SK-N-SH (cell line): Measurements from ENCODE around the gene COMT. TPM values are rescaled to one million over a fixed set of nuclear protein-coding genes. Genes with fewer than 3 reads are reported as not detected.

ENCODE experiments used
- CTCF ChIA-PET: fragments of 300-600, 350-600 bp; formaldehyde crosslinking; extraction: SDS; loops from one replicate; lab custom pipeline; 2021; lab: Yijun Ruan, JAX
- POLR2A ChIA-PET: fragments of 350-600 bp; sonication (Branson Sonifier 250); formaldehyde crosslinking; extraction: SDS; loops from one replicate; lab custom pipeline; 2020; ENCODE audit warnings: antibody characterized with exemption, inconsistent platforms; lab: Yijun Ruan, JAX
- DNase-seq: peaks from one replicate; pipeline ENCODE4 v3.0.0; 2012
- H2AFZ ChIP-seq: fragments of 200-600 bp; sonication (generic); 2 replicates; pipeline ENCODE4 v1.8.1; 2016; ENCODE audit warnings: antibody characterized with exemption, mild to moderate bottlenecking, low read depth
- H3F3A ChIP-seq: fragments of 200-600 bp; sonication (generic); replicated peaks from 2 replicates; pipeline ENCODE3; 2016; ENCODE audit warnings: antibody characterized with exemption, mild to moderate bottlenecking; ENCODE audit not compliant: insufficient read depth
- H3K27ac ChIP-seq, 2 experiments: fragments of 200-500 bp in 1 of 2; fragments of 200-600 bp in 1 of 2; sonication (Bioruptor generic) in 1 of 2; sonication (generic), shearing (Covaris generic) in 1 of 2; 2 replicates each; pipeline versions ENCODE4 v1.5.1 to v1.6.1; 2014 to 2016; ENCODE audit warnings: low read depth in 2 of 2, inconsistent platforms in 1 of 2, low read length in 1 of 2, mild to moderate bottlenecking in 1 of 2, mixed read lengths in 1 of 2
- H3K27me3 ChIP-seq: fragments of 200-600 bp; sonication (generic), shearing (Covaris generic); 2 replicates; pipeline ENCODE4 v1.6.1; 2016; ENCODE audit warnings: mixed run types; ENCODE audit not compliant: insufficient read depth
- H3K36me3 ChIP-seq, 2 experiments: fragments of 200-500 bp in 1 of 2; fragments of 200-600 bp in 1 of 2; sonication (Bioruptor generic) in 1 of 2; sonication (generic) in 1 of 2; replicated peaks in 1 of 2; 2 replicates each; pipeline versions ENCODE3 to v1.5.1; 2014 to 2016; ENCODE audit warnings: low read length in 1 of 2, mild to moderate bottlenecking in 1 of 2; ENCODE audit not compliant: insufficient read depth in 2 of 2, control insufficient read depth in 1 of 2
- H3K4me1 ChIP-seq, 2 experiments: fragments of 200-500 bp in 1 of 2; fragments of 200-600 bp in 1 of 2; sonication (Bioruptor generic) in 1 of 2; sonication (generic), shearing (Covaris generic) in 1 of 2; 2 replicates each; pipeline versions ENCODE4 v1.5.1 to v1.6.1; 2014 to 2016; ENCODE audit warnings: low read depth in 1 of 2, low read length in 1 of 2, mixed run types in 1 of 2; ENCODE audit not compliant: insufficient read depth in 2 of 2, control insufficient read depth in 1 of 2
- H3K4me2 ChIP-seq: fragments of 200-600 bp; sonication (generic), shearing (Covaris generic); 2 replicates; pipeline ENCODE4 v1.6.1; 2017; ENCODE audit warnings: mixed run types
- H3K4me3 ChIP-seq, 2 experiments: fragments of 200-500 bp in 1 of 2; fragments of 200-600 bp in 1 of 2; sonication (Bioruptor generic) in 1 of 2; sonication (generic), shearing (Covaris generic) in 1 of 2; 2 replicates each; pipeline versions ENCODE4 v1.5.1 to v1.8.1; 2014 to 2016; ENCODE audit warnings: low read depth in 2 of 2, inconsistent platforms in 1 of 2, low read length in 1 of 2, mild to moderate bottlenecking in 1 of 2, mixed read lengths in 1 of 2, moderate library complexity in 1 of 2
- H3K79me2 ChIP-seq: fragments of 200-600 bp; sonication (generic); 2 replicates; pipeline ENCODE4 v1.8.1; 2017; ENCODE audit warnings: mild to moderate bottlenecking; ENCODE audit not compliant: insufficient read depth
- H3K9ac ChIP-seq: fragments of 200-600 bp; sonication (generic); 2 replicates; pipeline ENCODE4 v1.6.1; 2017; ENCODE audit warnings: mixed run types
- H3K9me2 ChIP-seq: fragments of 200-600 bp; sonication (generic); 2 replicates; pipeline ENCODE4 v1.6.1; 2017; ENCODE audit warnings: mixed run types
- H3K9me3 ChIP-seq: fragments of 200-600 bp; sonication (generic); 2 replicates; pipeline ENCODE4 v1.6.1; 2017; ENCODE audit warnings: mixed run types, mild to moderate bottlenecking, moderate library complexity
- H4K20me1 ChIP-seq: fragments of 200-600 bp; sonication (generic); 2 replicates; pipeline ENCODE4 v1.6.1; 2017; ENCODE audit warnings: mild to moderate bottlenecking, mixed run types; ENCODE audit not compliant: insufficient read depth
- EP300 ChIP-seq, 2 experiments: IDR thresholded peaks; 2 replicates each; pipeline versions ENCODE4 v1.4.0 to v1.6.1; 2012; ENCODE audit warnings: borderline replicate concordance in 1 of 2, low read depth in 1 of 2, low read length in 1 of 2
- EZH2phosphoT487 ChIP-seq: fragments of 200-600 bp; sonication (generic); IDR thresholded peaks from 2 replicates; pipeline ENCODE4 v1.6.1; 2017; ENCODE audit warnings: low read depth, mixed run types, mild to moderate bottlenecking, antibody characterized with exemption, moderate library complexity, borderline replicate concordance
- FOXJ3 ChIP-seq: sonication (generic); formaldehyde crosslinking; IDR thresholded peaks from 2 replicates; pipeline ENCODE4 v1.5.1; 2020; ENCODE audit warnings: mild to moderate bottlenecking, missing genetic modification reagents
- FOXM1 ChIP-seq: IDR thresholded peaks from 2 replicates; pipeline ENCODE4 v1.4.0; 2012; ENCODE audit warnings: low read depth, mild to moderate bottlenecking
- GABPA ChIP-seq: IDR thresholded peaks from 2 replicates; pipeline ENCODE4 v1.4.0; 2012; ENCODE audit warnings: low read depth, mild to moderate bottlenecking
- JUND ChIP-seq: IDR thresholded peaks from 2 replicates; pipeline ENCODE4 v1.4.0; 2012
- MXI1 ChIP-seq: IDR thresholded peaks from 2 replicates; pipeline ENCODE4 v1.6.1; 2012; ENCODE audit warnings: mild to moderate bottlenecking, low read depth, low read length, improper control_type of control experiment
- NFIC ChIP-seq: IDR thresholded peaks from 2 replicates; pipeline ENCODE4 v1.4.0; 2012; ENCODE audit warnings: borderline replicate concordance
- RCOR1 ChIP-seq: fragments of 150-350 bp; IDR thresholded peaks from 2 replicates; pipeline ENCODE4 v1.6.1; 2017; ENCODE audit warnings: antibody characterized with exemption, low read length
- RFX5 ChIP-seq: IDR thresholded peaks from 2 replicates; pipeline ENCODE4 v1.6.1; 2012; ENCODE audit warnings: mild to moderate bottlenecking, improper control_type of control experiment, low read length
- RXRA ChIP-seq: IDR thresholded peaks from 2 replicates; pipeline ENCODE4 v1.4.0; 2012; ENCODE audit warnings: low read depth, mild to moderate bottlenecking, borderline replicate concordance
- SMC3 ChIP-seq: IDR thresholded peaks from 2 replicates; pipeline ENCODE4 v1.6.1; 2012; ENCODE audit warnings: low read depth, low read length, improper control_type of control experiment
- TAF1 ChIP-seq: IDR thresholded peaks from 2 replicates; pipeline ENCODE4 v1.6.1; 2012; ENCODE audit warnings: low read depth, mild to moderate bottlenecking, low read length, moderate library complexity, borderline replicate concordance
- TCF12 ChIP-seq: IDR thresholded peaks from 2 replicates; pipeline ENCODE4 v1.4.0; 2012
- TEAD4 ChIP-seq: IDR thresholded peaks from 2 replicates; pipeline ENCODE4 v1.4.0; 2012; ENCODE audit warnings: mild to moderate bottlenecking, borderline replicate concordance; ENCODE audit not compliant: insufficient read depth
- WGBS: methylation state at CpG from one replicate; pipeline ENCODE4 v1.1.6; 2017; ENCODE audit warnings: low lambda C conversion rate; 5-methylcytosine and 5-hydroxymethylcytosine counted together
- polyA plus RNA-seq, 3 experiments: library from polyadenylated mRNA; depleted of rRNA; stranded (reverse); fragments of >200 nt; gene quantifications; 2 replicates each; pipeline ENCODE4 v1.2.3, GENCODE V29; 2012
- TF ChIP-seq, protein P1 (sequence below): IDR thresholded peaks from 2 replicates; pipeline ENCODE4 v1.4.0; 2012; ENCODE audit warnings: low read depth, borderline replicate concordance
- TF ChIP-seq, protein P2 (sequence below): fragments of 200-600 bp; sonication (generic); IDR thresholded peaks from 2 replicates; pipeline ENCODE4 v1.6.1; 2017; ENCODE audit warnings: antibody characterized with exemption, mild to moderate bottlenecking, moderate library complexity
- TF ChIP-seq, protein P3 (sequence below): IDR thresholded peaks from 2 replicates; pipeline ENCODE4 v1.6.1; 2012; ENCODE audit warnings: mild to moderate bottlenecking, low read depth, low read length, moderate library complexity
- TF ChIP-seq, protein P4 (sequence below): fragments of 150-350 bp; IDR thresholded peaks from 2 replicates; pipeline ENCODE4 v1.6.1; 2016; ENCODE audit warnings: mild to moderate bottlenecking, low read depth, low read length
- TF ChIP-seq, protein P5 (sequence below): IDR thresholded peaks from 2 replicates; pipeline ENCODE4 v1.4.0; 2012; ENCODE audit warnings: low read depth, borderline replicate concordance
- TF ChIP-seq, protein P6 (sequence below): IDR thresholded peaks from 2 replicates; pipeline ENCODE4 v1.4.0; 2012; ENCODE audit warnings: low read depth

COMT gene
- polyA plus RNA-seq, 1 of the 3 experiments (the other 2 are of a cell fraction) = 343 TPM

DNA sequence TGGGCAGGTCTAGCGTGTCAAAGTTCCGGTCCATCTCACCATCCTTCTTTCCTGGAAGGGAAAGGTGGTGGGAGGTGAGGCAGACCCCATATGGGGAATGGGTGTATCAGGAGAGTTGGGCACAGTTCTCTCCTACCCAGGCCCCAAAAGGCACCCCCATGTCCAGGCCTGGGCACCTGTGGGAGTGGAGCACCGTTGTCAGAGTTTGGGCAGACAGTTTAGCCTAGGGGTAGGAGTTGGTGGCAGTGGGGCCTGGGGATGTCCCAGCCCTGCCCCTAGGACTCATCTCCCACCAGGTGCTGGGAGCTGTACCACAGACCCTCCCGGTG lies 34.1 kb downstream of the COMT start (continued):
- no peak for TF ChIP-seq FOXM1
- TF ChIP-seq, protein P1, sequence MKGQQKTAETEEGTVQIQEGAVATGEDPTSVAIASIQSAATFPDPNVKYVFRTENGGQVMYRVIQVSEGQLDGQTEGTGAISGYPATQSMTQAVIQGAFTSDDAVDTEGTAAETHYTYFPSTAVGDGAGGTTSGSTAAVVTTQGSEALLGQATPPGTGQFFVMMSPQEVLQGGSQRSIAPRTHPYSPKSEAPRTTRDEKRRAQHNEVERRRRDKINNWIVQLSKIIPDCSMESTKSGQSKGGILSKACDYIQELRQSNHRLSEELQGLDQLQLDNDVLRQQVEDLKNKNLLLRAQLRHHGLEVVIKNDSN = no peak
- no peak for TF ChIP-seq RXRA
- TF ChIP-seq JUND = no peak
- TF ChIP-seq TAF1 = no peak

DNA sequence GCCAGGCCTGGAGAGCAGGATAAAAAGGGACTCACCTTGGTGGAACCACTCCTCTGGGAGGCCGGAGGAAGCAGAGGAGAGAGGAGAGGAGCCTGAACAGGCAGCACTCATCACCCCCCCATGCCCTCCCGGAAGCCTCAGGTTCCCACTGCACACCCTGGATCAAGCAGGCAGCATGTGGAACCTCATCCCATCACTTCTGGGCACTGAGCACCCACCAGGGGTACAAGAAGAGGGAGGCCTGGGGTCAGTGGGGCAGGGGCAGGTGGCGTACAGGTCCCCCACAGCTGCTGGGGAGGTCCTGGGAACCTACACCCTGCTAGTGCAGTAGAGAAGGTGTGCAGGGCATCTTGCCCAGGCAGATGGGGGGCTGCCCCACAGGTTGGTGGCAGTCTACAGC lies 35.1 kb downstream of the COMT start:
- no peak for DNase-seq
- no peaks in the 10 kb centered on the region for H3K9me2 ChIP-seq
- H3K36me3 ChIP-seq = peaks cover 0 to 57% of the 10 kb centered on the region in 2 experiments
- no peak overlapping the region for H3K9ac ChIP-seq
- ChIA-PET POLR2A (no interaction called here), CTCF (interaction anchor here (2.1 to 16.4 kb wide), 3 partner anchors 14 to 36 kb away, joined by 6 to 501 read pairs (median 224); no protein-coding TSS in a partner anchor)
- no peaks in the 10 kb centered on the region for H3K9me3 ChIP-seq
- H3K27ac ChIP-seq = no peak overlapping the region
- H3F3A ChIP-seq = no peaks in the 10 kb centered on the region
- H4K20me1 ChIP-seq = no peaks in the 10 kb centered on the region
- WGBS = no CpG with 5 or more reads among the region's 3 CpGs
- H3K27me3 ChIP-seq = no peaks in the 10 kb centered on the region
- no peak overlapping the region for H2AFZ ChIP-seq
- H3K4me1 ChIP-seq = peaks cover 0 to 25% of the 10 kb centered on the region in 2 experiments; a peak in 1 of 4 replicates
- no peak overlapping the region for H3K4me3 ChIP-seq
- no peak overlapping the region for H3K4me2 ChIP-seq
- no peaks in the 10 kb centered on the region for H3K79me2 ChIP-seq
- TF ChIP-seq, protein P2, sequence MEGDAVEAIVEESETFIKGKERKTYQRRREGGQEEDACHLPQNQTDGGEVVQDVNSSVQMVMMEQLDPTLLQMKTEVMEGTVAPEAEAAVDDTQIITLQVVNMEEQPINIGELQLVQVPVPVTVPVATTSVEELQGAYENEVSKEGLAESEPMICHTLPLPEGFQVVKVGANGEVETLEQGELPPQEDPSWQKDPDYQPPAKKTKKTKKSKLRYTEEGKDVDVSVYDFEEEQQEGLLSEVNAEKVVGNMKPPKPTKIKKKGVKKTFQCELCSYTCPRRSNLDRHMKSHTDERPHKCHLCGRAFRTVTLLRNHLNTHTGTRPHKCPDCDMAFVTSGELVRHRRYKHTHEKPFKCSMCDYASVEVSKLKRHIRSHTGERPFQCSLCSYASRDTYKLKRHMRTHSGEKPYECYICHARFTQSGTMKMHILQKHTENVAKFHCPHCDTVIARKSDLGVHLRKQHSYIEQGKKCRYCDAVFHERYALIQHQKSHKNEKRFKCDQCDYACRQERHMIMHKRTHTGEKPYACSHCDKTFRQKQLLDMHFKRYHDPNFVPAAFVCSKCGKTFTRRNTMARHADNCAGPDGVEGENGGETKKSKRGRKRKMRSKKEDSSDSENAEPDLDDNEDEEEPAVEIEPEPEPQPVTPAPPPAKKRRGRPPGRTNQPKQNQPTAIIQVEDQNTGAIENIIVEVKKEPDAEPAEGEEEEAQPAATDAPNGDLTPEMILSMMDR = no peak
- no peak for TF ChIP-seq EP300 (IDR thresholded peaks at IDR 0.05; ENCODE audit: borderline replicate concordance in 1 of 2, low read depth in 1 of 2, low read length in 1 of 2)
- TF ChIP-seq, protein P3, sequence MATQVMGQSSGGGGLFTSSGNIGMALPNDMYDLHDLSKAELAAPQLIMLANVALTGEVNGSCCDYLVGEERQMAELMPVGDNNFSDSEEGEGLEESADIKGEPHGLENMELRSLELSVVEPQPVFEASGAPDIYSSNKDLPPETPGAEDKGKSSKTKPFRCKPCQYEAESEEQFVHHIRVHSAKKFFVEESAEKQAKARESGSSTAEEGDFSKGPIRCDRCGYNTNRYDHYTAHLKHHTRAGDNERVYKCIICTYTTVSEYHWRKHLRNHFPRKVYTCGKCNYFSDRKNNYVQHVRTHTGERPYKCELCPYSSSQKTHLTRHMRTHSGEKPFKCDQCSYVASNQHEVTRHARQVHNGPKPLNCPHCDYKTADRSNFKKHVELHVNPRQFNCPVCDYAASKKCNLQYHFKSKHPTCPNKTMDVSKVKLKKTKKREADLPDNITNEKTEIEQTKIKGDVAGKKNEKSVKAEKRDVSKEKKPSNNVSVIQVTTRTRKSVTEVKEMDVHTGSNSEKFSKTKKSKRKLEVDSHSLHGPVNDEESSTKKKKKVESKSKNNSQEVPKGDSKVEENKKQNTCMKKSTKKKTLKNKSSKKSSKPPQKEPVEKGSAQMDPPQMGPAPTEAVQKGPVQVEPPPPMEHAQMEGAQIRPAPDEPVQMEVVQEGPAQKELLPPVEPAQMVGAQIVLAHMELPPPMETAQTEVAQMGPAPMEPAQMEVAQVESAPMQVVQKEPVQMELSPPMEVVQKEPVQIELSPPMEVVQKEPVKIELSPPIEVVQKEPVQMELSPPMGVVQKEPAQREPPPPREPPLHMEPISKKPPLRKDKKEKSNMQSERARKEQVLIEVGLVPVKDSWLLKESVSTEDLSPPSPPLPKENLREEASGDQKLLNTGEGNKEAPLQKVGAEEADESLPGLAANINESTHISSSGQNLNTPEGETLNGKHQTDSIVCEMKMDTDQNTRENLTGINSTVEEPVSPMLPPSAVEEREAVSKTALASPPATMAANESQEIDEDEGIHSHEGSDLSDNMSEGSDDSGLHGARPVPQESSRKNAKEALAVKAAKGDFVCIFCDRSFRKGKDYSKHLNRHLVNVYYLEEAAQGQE = no peak
- TF ChIP-seq RCOR1 = no peak
- no peak for TF ChIP-seq EZH2phosphoT487
- no peak for TF ChIP-seq SMC3
- no peak for TF ChIP-seq TCF12
- TF ChIP-seq, protein P4, sequence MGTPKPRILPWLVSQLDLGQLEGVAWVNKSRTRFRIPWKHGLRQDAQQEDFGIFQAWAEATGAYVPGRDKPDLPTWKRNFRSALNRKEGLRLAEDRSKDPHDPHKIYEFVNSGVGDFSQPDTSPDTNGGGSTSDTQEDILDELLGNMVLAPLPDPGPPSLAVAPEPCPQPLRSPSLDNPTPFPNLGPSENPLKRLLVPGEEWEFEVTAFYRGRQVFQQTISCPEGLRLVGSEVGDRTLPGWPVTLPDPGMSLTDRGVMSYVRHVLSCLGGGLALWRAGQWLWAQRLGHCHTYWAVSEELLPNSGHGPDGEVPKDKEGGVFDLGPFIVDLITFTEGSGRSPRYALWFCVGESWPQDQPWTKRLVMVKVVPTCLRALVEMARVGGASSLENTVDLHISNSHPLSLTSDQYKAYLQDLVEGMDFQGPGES = no peak
- no peak for TF ChIP-seq RFX5
- TF ChIP-seq TEAD4 = no peak
- no peak for TF ChIP-seq FOXM1
- TF ChIP-seq, protein P5, sequence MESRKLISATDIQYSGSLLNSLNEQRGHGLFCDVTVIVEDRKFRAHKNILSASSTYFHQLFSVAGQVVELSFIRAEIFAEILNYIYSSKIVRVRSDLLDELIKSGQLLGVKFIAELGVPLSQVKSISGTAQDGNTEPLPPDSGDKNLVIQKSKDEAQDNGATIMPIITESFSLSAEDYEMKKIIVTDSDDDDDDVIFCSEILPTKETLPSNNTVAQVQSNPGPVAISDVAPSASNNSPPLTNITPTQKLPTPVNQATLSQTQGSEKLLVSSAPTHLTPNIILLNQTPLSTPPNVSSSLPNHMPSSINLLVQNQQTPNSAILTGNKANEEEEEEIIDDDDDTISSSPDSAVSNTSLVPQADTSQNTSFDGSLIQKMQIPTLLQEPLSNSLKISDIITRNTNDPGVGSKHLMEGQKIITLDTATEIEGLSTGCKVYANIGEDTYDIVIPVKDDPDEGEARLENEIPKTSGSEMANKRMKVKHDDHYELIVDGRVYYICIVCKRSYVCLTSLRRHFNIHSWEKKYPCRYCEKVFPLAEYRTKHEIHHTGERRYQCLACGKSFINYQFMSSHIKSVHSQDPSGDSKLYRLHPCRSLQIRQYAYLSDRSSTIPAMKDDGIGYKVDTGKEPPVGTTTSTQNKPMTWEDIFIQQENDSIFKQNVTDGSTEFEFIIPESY = no peak
- TF ChIP-seq, protein P1 = no peak
- no peak for TF ChIP-seq GABPA
- TF ChIP-seq NFIC = no peak
- TF ChIP-seq, protein P6, sequence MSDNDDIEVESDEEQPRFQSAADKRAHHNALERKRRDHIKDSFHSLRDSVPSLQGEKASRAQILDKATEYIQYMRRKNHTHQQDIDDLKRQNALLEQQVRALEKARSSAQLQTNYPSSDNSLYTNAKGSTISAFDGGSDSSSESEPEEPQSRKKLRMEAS = no peak
- TF ChIP-seq JUND = no peak
- TF ChIP-seq FOXJ3 (CRISPR knock-in tag) = no peak
- no peak for TF ChIP-seq MXI1
